ENCODE measurements around the gene C12orf60.

C12orf60 gene

GRCh38 chr12:14802721-14803010 lies 804 bp upstream of the C12orf60 start:
- intact Hi-C loops (cut with DNase I; ENCODE audit: low total_unique reads) = no loop called here
- TF ChIP-seq CTCF (IDR thresholded peaks at IDR 0.05) = no peak
- Histone ChIP-seq H3K4me1 (peaks cover 0 to 19% (median 6%) of the 10 kb centered on the region in 4 donors), H3K4me3 (peak overlapping the region; percentile 83 to 94), H3K9me3 (no peaks in the 10 kb centered on the region), H3K36me3 (peaks cover 18 to 19% (median 18%) of the 10 kb centered on the region in 3 donors), H3K27me3 (no peaks in the 10 kb centered on the region), H3K27ac (peak overlapping the region; percentile 86 to 95)
- DNase-seq = no peak

GRCh38 chr12:14803830-14804160 lies 325 bp downstream of the C12orf60 start:
- H3K4me3 ChIP-seq = peak overlapping the region; percentile 83 to 94
- H3K27me3 ChIP-seq = no peaks in the 10 kb centered on the region
- no peak for TF ChIP-seq CTCF (IDR thresholded peaks at IDR 0.05)
- H3K27ac ChIP-seq = peak overlapping the region; percentile 86 to 95
- no peaks in the 10 kb centered on the region for H3K9me3 ChIP-seq
- peaks cover 6 to 9% (median 6%) of the 10 kb centered on the region in 3 donors for H3K36me3 ChIP-seq
- intact Hi-C loops (cut with DNase I; ENCODE audit: low total_unique reads) = no loop called here
- no peak for DNase-seq
- peaks cover 0 to 19% (median 6%) of the 10 kb centered on the region in 4 donors for H3K4me1 ChIP-seq

GRCh38 chr12:14810167-14810952 lies 6.9 kb downstream of the C12orf60 start:
- Histone ChIP-seq H3K4me1 (no peaks in the 10 kb centered on the region), H3K36me3 (no peaks in the 10 kb centered on the region), H3K4me3 (no peak overlapping the region), H3K9me3 (no peaks in the 10 kb centered on the region), H3K27me3 (no peaks in the 10 kb centered on the region), H3K27ac (no peak overlapping the region)
- no peak for TF ChIP-seq CTCF (IDR thresholded peaks at IDR 0.05)
- intact Hi-C loops (cut with DNase I; ENCODE audit: low total_unique reads) = no loop called here
- DNase-seq = no peak

- no peak for DNase-seq
- Histone ChIP-seq H3K4me1 (no peaks in the 10 kb centered on the region), H3K36me3 (no peaks in the 10 kb centered on the region), H3K27me3 (no peaks in the 10 kb centered on the region), H3K4me3 (no peak overlapping the region), H3K27ac (no peak overlapping the region), H3K9me3 (no peaks in the 10 kb centered on the region)
- TF ChIP-seq CTCF (IDR thresholded peaks at IDR 0.05) = peak; percentile 22 to 26
- intact Hi-C loops (cut with DNase I; ENCODE audit: low total_unique reads) = no loop called here
These were observed 7.5 kb downstream of the C12orf60 start for GRCh38 chr12:14810953-14811483.

GRCh38 chr12:14811486-14811885 lies 8.0 kb downstream of the C12orf60 start:
- Histone ChIP-seq H3K9me3 (no peaks in the 10 kb centered on the region), H3K4me1 (no peaks in the 10 kb centered on the region), H3K27me3 (no peaks in the 10 kb centered on the region), H3K36me3 (no peaks in the 10 kb centered on the region), H3K4me3 (no peak overlapping the region), H3K27ac (no peak overlapping the region)
- DNase-seq = no peak
- intact Hi-C loops (cut with DNase I; ENCODE audit: low total_unique reads) = no loop called here
- TF ChIP-seq CTCF (IDR thresholded peaks at IDR 0.05) = no peak

All from tibial artery (tissue), 4 donors.